ENCODE data around the gene FAF1. TPM values are rescaled to one million over a fixed set of nuclear protein-coding genes. Genes with fewer than 3 reads are reported as not detected.

The FAF1 gene
- total and polyA plus RNA-seq, 2 of the 8 experiments (the other 6 are each of a cell fraction or from before 2014, with no cell fraction given): 10.8 to 65.9 TPM

DNA sequence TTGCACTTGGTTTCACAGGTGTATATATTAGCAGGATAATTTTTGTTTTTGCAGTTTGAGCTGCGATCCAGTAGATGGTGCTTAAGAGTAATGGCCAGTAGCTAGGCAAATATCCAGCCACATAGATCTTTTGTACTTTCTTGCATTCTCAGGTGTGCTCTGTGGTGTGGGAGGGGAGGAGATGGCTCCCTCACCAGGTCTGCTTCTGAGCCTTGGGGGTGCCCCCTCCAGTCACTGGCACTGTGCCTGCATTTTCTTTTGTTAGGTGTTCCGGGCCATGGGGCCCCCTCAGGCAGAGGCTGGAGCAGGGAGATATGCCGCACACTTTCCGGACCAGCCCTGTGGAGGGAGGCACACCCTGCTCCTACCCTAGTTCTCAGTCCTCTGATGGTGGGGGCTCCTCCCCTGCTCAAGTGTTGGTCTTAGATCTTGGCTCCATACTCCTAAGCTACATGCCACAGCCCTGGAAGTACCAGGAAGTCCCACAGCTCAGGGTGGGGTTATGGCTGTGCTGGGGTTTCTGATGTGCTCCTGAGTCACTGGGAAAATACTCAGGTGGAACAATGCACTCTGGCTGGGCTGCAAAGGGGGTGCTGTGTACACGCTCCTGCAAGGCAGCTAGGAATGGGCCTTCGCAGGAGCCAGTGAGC is 339.3 kb downstream of the FAF1 start (continued):
- no peak for TF ChIP-seq RXRA (IDR thresholded peaks at IDR 0.05; ENCODE audit: insufficient read depth, low read depth, low read length)
- TF ChIP-seq SIN3A (conservative IDR thresholded peaks at IDR 0.05 in 1 of 2, IDR thresholded peaks at IDR 0.05 in 1 of 2; ENCODE audit: low read depth in 1 of 2, low read length in 2 of 2): no peak
- no peak for TF ChIP-seq KDM4A (IDR thresholded peaks at IDR 0.05; ENCODE audit: low read depth, low read length, severe bottlenecking)
- peak; percentile 75 for TF ChIP-seq CTBP2 (IDR thresholded peaks at IDR 0.05; ENCODE audit: borderline replicate concordance, insufficient read depth, insufficient read length, low read length)
- TF ChIP-seq TEAD4 (IDR thresholded peaks at IDR 0.05; ENCODE audit: low read depth, low read length): 0 out of 2 replicates have a peak, but pooled peaks have one; percentile 19
- TF ChIP-seq RAD21 (IDR thresholded peaks at IDR 0.05 in 1 of 2, conservative IDR thresholded peaks at IDR 0.05 in 1 of 2; ENCODE audit: low read depth in 2 of 2, low read length in 2 of 2): peak; percentile 74 to 82
- TF ChIP-seq E2F6 (IDR thresholded peaks at IDR 0.05): no peak
- TF ChIP-seq, protein P1, sequence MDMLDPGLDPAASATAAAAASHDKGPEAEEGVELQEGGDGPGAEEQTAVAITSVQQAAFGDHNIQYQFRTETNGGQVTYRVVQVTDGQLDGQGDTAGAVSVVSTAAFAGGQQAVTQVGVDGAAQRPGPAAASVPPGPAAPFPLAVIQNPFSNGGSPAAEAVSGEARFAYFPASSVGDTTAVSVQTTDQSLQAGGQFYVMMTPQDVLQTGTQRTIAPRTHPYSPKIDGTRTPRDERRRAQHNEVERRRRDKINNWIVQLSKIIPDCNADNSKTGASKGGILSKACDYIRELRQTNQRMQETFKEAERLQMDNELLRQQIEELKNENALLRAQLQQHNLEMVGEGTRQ (IDR thresholded peaks at IDR 0.05; ENCODE audit: low read length): no peak
- TF ChIP-seq TCF12 (IDR thresholded peaks at IDR 0.05; ENCODE audit: low read depth, low read length): peak; percentile 85; the same call in 1 of the 2 replicates
- TF ChIP-seq RFX5 (IDR thresholded peaks at IDR 0.05; ENCODE audit: borderline replicate concordance, low read depth, low read length): no peak; the same call in 1 of the 2 replicates
- TF ChIP-seq SP1 (IDR thresholded peaks at IDR 0.05; ENCODE audit: low read depth, low read length): 0 out of 2 replicates have a peak, but pooled peaks have one; percentile 14
- TF ChIP-seq, protein P2, sequence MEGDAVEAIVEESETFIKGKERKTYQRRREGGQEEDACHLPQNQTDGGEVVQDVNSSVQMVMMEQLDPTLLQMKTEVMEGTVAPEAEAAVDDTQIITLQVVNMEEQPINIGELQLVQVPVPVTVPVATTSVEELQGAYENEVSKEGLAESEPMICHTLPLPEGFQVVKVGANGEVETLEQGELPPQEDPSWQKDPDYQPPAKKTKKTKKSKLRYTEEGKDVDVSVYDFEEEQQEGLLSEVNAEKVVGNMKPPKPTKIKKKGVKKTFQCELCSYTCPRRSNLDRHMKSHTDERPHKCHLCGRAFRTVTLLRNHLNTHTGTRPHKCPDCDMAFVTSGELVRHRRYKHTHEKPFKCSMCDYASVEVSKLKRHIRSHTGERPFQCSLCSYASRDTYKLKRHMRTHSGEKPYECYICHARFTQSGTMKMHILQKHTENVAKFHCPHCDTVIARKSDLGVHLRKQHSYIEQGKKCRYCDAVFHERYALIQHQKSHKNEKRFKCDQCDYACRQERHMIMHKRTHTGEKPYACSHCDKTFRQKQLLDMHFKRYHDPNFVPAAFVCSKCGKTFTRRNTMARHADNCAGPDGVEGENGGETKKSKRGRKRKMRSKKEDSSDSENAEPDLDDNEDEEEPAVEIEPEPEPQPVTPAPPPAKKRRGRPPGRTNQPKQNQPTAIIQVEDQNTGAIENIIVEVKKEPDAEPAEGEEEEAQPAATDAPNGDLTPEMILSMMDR (IDR thresholded peaks at IDR 0.05; ENCODE audit: control extremely low read depth in 1 of 3, insufficient read depth in 1 of 3, low read depth in 1 of 3, low read length in 3 of 3): peak in 2 of 3 experiments; percentile 70 to 77; a peak in 3 of 4 replicates

All from H1 (cell line).